SK-N-SH treated with all-trans-retinoic acid at 6 μM for 48 hours (cell line): ENCODE data around the gene PHF1.

Experiments
- ATAC-seq: fragments of 200-7000 bp; cut with Tn5 transposase; 3 replicates; pipeline ENCODE4 v1.9.1; 2020; ENCODE audit warnings: mild to moderate bottlenecking, moderate library complexity
- ARNTL ChIP-seq: fragments of 450-650 bp; formaldehyde crosslinking; IDR thresholded peaks from 2 replicates; pipeline ENCODE4 v1.5.0; 2020; ENCODE audit warnings: low read depth, mild to moderate bottlenecking, moderate library complexity, borderline replicate concordance
- BACH2 ChIP-seq: fragments of 250-450 bp; sonication (Bioruptor Pico); IDR thresholded peaks from 2 replicates; pipeline ENCODE4 v1.9.0; 2021; ENCODE audit warnings: mild to moderate bottlenecking, borderline replicate concordance
- CREB5 ChIP-seq: fragments of 250-450 bp; sonication (Bioruptor Pico); IDR thresholded peaks from 2 replicates; pipeline ENCODE4 v1.5.1; 2020; ENCODE audit warnings: low read depth, mild to moderate bottlenecking, moderate library complexity
- CSDC2 ChIP-seq: fragments of 250-450 bp; sonication (Bioruptor Pico); IDR thresholded peaks from 2 replicates; pipeline ENCODE4 v1.5.0; 2020; ENCODE audit warnings: mild to moderate bottlenecking, moderate library complexity
- ESRRG ChIP-seq: fragments of 250-450 bp; sonication (Bioruptor Pico); IDR thresholded peaks from 2 replicates; pipeline ENCODE4 v1.6.1; 2021; ENCODE audit warnings: mild to moderate bottlenecking
- GLIS3 ChIP-seq: fragments of 250-450 bp; sonication (Bioruptor Pico); IDR thresholded peaks from 2 replicates; pipeline ENCODE4 v1.5.0; 2020; ENCODE audit warnings: mild to moderate bottlenecking, moderate library complexity
- ISL1 ChIP-seq: fragments of 250-450 bp; sonication (Bioruptor Pico); IDR thresholded peaks from 2 replicates; pipeline ENCODE4 v2.1.2; 2022; ENCODE audit warnings: mild to moderate bottlenecking, moderate library complexity
- OSR1 ChIP-seq: fragments of 250-450 bp; sonication (Bioruptor Pico); IDR thresholded peaks from 2 replicates; pipeline ENCODE4 v1.8.0; 2022; ENCODE audit warnings: moderate library complexity, mild to moderate bottlenecking, inconsistent platforms
- PATZ1 ChIP-seq: fragments of 250-450 bp; sonication (Bioruptor Pico); IDR thresholded peaks from 2 replicates; pipeline ENCODE4 v1.8.0; 2020; ENCODE audit warnings: mild to moderate bottlenecking, moderate library complexity, borderline replicate concordance
- POU6F1 ChIP-seq: fragments of 250-450 bp; sonication (Bioruptor Pico); IDR thresholded peaks from 2 replicates; pipeline ENCODE4 v1.8.0; 2021; ENCODE audit warnings: low read depth, mild to moderate bottlenecking, moderate library complexity, borderline replicate concordance
- PPARA ChIP-seq: fragments of 250-450 bp; sonication (Bioruptor Pico); IDR thresholded peaks from 2 replicates; pipeline ENCODE4 v1.5.0; 2020; ENCODE audit warnings: mild to moderate bottlenecking, borderline replicate concordance
- RARB ChIP-seq: fragments of 250-450 bp; sonication (Bioruptor Pico); IDR thresholded peaks from 2 replicates; pipeline ENCODE4 v1.8.0; 2021; ENCODE audit warnings: mild to moderate bottlenecking, moderate library complexity
- SNAI2 ChIP-seq: fragments of 250-450 bp; sonication (Bioruptor Pico); IDR thresholded peaks from 2 replicates; pipeline ENCODE4 v1.5.0; 2020; ENCODE audit warnings: mild to moderate bottlenecking, moderate library complexity
- TCF4 ChIP-seq: fragments of 250-450 bp; sonication (Bioruptor Pico); IDR thresholded peaks from 2 replicates; pipeline ENCODE4 v1.8.0; 2021; ENCODE audit warnings: mild to moderate bottlenecking, moderate library complexity, borderline replicate concordance
- TOX ChIP-seq: fragments of 250-450 bp; sonication (Bioruptor Pico); IDR thresholded peaks from 2 replicates; pipeline ENCODE4 v1.8.0; 2021; ENCODE audit warnings: mild to moderate bottlenecking, moderate library complexity, borderline replicate concordance
- ZC3H10 ChIP-seq: fragments of 250-450 bp; sonication (Bioruptor Pico); IDR thresholded peaks from 2 replicates; pipeline ENCODE4 v1.5.1; 2021; ENCODE audit warnings: mild to moderate bottlenecking, moderate library complexity
- ZFP3 ChIP-seq: fragments of 250-450 bp; sonication (Bioruptor Pico); IDR thresholded peaks from 2 replicates; pipeline ENCODE4 v1.5.0; 2020; ENCODE audit warnings: mild to moderate bottlenecking, moderate library complexity
- ZFP30 ChIP-seq: fragments of 450-650 bp; formaldehyde crosslinking; IDR thresholded peaks from 2 replicates; pipeline ENCODE4 v1.5.0; 2022; ENCODE audit warnings: mild to moderate bottlenecking, moderate library complexity
- ZNF565 ChIP-seq: fragments of 450-650 bp; formaldehyde crosslinking; conservative IDR thresholded peaks from 2 replicates; pipeline ENCODE4 v1.5.0; 2020; ENCODE audit warnings: low read depth, mild to moderate bottlenecking, moderate library complexity
- ZNF70 ChIP-seq: fragments of 450-650 bp; formaldehyde crosslinking; IDR thresholded peaks from 2 replicates; pipeline ENCODE4 v1.5.0; 2020; ENCODE audit warnings: mild to moderate bottlenecking, moderate library complexity
- TF ChIP-seq, protein P1 (sequence below): fragments of 250-450 bp; sonication (Bioruptor Pico); IDR thresholded peaks from 2 replicates; pipeline ENCODE4 v1.5.1; 2021; ENCODE audit warnings: mild to moderate bottlenecking, moderate library complexity
- TF ChIP-seq, protein P2 (sequence below): fragments of 250-450 bp; sonication (Bioruptor Pico); IDR thresholded peaks from 2 replicates; pipeline ENCODE4 v1.5.0; 2020; ENCODE audit warnings: mild to moderate bottlenecking, moderate library complexity

PHF1 gene

DNA sequence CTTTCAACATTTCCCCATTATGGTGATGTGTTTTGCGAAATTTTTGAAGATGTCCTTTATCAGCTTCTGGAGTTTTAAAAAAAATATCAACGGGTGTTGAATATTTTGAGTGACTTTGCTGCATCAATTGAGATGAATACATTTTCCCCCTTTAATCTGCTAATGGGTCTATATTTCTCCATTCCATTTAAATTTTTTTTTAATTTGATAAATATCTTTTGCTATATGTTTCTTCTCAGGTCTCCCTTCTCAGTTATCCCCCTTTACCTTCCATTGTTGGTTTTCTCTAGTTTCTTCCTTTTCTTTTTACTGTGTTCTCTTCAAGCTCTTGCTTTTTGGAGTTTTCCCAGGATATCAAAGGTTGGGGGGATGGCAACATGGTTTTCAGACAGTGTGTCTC, 20.6 kb upstream of the PHF1 start:
- no peak for TF ChIP-seq ZNF70
- TF ChIP-seq, protein P1, sequence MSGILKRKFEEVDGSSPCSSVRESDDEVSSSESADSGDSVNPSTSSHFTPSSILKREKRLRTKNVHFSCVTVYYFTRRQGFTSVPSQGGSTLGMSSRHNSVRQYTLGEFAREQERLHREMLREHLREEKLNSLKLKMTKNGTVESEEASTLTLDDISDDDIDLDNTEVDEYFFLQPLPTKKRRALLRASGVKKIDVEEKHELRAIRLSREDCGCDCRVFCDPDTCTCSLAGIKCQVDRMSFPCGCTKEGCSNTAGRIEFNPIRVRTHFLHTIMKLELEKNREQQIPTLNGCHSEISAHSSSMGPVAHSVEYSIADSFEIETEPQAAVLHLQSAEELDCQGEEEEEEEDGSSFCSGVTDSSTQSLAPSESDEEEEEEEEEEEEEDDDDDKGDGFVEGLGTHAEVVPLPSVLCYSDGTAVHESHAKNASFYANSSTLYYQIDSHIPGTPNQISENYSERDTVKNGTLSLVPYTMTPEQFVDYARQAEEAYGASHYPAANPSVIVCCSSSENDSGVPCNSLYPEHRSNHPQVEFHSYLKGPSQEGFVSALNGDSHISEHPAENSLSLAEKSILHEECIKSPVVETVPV (CRISPR knock-in tag): no peak
- TF ChIP-seq PPARA (CRISPR knock-in tag): no peak
- TF ChIP-seq TOX (CRISPR knock-in tag): no peak
- TF ChIP-seq CREB5: no peak
- TF ChIP-seq ZFP3: no peak
- TF ChIP-seq RARB: no peak
- TF ChIP-seq PATZ1 (CRISPR knock-in tag): no peak
- no peak for TF ChIP-seq CSDC2 (CRISPR knock-in tag)
- no peak for TF ChIP-seq POU6F1 (CRISPR knock-in tag)
- TF ChIP-seq ZNF565: no peak
- no peak for TF ChIP-seq ESRRG (CRISPR knock-in tag)
- no peak for TF ChIP-seq GLIS3 (CRISPR knock-in tag)
- TF ChIP-seq ZFP30 (CRISPR knock-in tag): no peak
- TF ChIP-seq ZC3H10 (CRISPR knock-in tag): no peak
- no peak for TF ChIP-seq OSR1 (CRISPR knock-in tag)
- TF ChIP-seq TCF4: no peak
- no peak for TF ChIP-seq ISL1 (CRISPR knock-in tag)
- TF ChIP-seq SNAI2 (CRISPR knock-in tag): no peak
- no peak for ATAC-seq

DNA sequence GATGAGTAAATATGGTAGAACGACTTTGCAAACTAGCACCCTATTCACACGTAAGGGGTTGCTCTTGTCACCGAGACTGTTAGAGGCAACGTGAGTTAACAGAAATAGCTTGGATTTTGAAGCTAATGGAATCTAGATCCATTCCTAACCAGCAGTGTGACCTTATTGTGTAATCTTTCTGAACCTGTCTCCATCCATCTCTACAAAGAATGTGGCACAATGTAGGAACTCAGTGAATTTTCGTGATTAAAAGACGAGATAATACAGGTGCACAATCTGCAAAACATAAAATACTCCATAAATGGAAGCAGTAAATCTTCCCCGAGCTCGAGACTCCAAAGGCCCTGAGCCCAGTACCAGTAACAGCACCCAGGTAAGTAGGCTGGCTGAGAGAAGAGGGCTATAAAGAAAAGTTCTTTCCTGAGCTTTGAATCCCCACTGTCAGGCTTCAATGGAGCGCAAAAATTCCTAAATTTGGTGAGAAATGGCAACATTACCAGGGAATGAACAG, 20.0 kb upstream of the PHF1 start:
- ATAC-seq: no peak
- TF ChIP-seq BACH2 (CRISPR knock-in tag) (0 out of 2 replicates have a peak, but pooled peaks have one; percentile 44), ARNTL (no peak), ISL1 (CRISPR knock-in tag) (no peak)

DNA sequence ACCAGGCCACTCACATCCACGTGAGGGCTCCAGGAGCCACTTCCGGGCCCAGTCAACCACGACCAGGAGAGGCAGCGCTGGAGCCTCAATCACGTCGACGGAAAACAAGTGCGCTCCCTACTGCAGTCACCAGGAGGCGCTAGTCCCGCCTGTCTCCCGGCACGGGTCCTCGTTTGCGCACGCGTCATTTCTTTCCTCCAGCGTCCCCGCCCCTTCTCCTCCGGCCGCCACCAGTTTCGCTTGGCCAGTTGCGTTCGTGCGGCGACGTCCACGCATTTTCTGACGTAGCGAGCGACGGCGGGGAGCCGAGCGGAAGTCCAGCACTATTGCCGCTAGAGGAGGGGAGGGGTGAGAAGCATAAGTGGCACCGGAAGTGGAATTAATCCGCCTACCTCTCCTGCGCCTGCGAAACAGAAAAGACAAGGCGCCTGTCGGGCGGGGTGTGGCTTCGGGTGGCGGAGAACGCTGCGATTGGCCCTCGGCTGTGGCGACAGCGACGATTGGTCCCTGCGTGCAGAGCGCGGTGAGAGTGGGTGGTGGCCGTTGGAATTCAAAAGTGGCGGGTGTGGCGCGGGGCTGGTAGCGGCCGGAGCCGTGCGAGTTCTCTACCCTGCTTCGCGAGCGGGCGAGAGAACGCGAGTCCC, 19.4 kb upstream of the PHF1 start, which contains the start of gene KIFC1:
TSS of gene KIFC1 (plus strand) at position 546 of the 644 bp plus-strand sequence. CDS start 163 bp downstream, outside the sequence.
- peak; percentile 95 for ATAC-seq
- TF ChIP-seq CSDC2 (CRISPR knock-in tag): 0 out of 2 replicates have a peak, but pooled peaks have one; percentile 29
- TF ChIP-seq, protein P2, sequence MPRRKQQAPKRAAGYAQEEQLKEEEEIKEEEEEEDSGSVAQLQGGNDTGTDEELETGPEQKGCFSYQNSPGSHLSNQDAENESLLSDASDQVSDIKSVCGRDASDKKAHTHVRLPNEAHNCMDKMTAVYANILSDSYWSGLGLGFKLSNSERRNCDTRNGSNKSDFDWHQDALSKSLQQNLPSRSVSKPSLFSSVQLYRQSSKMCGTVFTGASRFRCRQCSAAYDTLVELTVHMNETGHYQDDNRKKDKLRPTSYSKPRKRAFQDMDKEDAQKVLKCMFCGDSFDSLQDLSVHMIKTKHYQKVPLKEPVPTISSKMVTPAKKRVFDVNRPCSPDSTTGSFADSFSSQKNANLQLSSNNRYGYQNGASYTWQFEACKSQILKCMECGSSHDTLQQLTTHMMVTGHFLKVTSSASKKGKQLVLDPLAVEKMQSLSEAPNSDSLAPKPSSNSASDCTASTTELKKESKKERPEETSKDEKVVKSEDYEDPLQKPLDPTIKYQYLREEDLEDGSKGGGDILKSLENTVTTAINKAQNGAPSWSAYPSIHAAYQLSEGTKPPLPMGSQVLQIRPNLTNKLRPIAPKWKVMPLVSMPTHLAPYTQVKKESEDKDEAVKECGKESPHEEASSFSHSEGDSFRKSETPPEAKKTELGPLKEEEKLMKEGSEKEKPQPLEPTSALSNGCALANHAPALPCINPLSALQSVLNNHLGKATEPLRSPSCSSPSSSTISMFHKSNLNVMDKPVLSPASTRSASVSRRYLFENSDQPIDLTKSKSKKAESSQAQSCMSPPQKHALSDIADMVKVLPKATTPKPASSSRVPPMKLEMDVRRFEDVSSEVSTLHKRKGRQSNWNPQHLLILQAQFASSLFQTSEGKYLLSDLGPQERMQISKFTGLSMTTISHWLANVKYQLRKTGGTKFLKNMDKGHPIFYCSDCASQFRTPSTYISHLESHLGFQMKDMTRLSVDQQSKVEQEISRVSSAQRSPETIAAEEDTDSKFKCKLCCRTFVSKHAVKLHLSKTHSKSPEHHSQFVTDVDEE (CRISPR knock-in tag): no peak
